Measurements from ENCODE around the gene RNF43. TPM values are rescaled to one million over a fixed set of nuclear protein-coding genes. Genes with fewer than 3 reads are reported as not detected.

The RNF43 gene
- total RNA-seq, 1 experiment from 2014 or later: 2.9 TPM

DNA sequence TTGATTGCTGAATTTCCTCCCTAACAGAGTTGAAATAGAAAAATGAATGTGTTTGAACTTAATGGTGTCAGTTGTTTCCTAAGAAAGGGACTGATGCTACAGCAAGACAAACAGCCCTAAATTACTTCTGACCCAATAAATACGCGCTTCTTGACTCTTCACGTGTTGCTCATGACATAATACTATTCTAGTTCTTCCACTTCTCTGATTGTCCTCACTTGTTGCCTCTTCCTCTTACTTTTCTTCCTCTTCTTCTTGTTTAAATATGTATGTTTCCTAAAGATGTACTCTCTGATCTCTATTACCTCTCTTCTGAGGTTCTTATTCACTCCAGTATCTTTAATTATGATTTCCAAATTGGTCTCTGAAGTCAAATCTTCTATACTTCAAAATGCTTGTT lies 32.4 kb downstream of the RNF43 start:
- intact Hi-C loops (cut with micrococcal nuclease; ENCODE audit: unreplicated experiment): no loop called here
- CTCF ChIA-PET: no interaction called here
- no peak overlapping the region for H3K4me3 Mint-ChIP-seq (ENCODE audit: low read depth, unreplicated experiment)
- no peaks in the 10 kb centered on the region for H3K36me3 Mint-ChIP-seq (ENCODE audit: insufficient read depth, unreplicated experiment)
- TF ChIP-seq, protein P1, sequence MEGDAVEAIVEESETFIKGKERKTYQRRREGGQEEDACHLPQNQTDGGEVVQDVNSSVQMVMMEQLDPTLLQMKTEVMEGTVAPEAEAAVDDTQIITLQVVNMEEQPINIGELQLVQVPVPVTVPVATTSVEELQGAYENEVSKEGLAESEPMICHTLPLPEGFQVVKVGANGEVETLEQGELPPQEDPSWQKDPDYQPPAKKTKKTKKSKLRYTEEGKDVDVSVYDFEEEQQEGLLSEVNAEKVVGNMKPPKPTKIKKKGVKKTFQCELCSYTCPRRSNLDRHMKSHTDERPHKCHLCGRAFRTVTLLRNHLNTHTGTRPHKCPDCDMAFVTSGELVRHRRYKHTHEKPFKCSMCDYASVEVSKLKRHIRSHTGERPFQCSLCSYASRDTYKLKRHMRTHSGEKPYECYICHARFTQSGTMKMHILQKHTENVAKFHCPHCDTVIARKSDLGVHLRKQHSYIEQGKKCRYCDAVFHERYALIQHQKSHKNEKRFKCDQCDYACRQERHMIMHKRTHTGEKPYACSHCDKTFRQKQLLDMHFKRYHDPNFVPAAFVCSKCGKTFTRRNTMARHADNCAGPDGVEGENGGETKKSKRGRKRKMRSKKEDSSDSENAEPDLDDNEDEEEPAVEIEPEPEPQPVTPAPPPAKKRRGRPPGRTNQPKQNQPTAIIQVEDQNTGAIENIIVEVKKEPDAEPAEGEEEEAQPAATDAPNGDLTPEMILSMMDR (IDR thresholded peaks at IDR 0.05; ENCODE audit: unreplicated experiment): no peak
- no TSS peak for BruUV-seq (replicated peaks)
- no peak overlapping the region for H3K27ac Mint-ChIP-seq (ENCODE audit: unreplicated experiment)
- no peaks in the 10 kb centered on the region for H3K27me3 Mint-ChIP-seq (ENCODE audit: unreplicated experiment)
- DNase-seq: no peak
- peaks cover 61% of the 10 kb centered on the region for H3K4me1 Mint-ChIP-seq (ENCODE audit: low read depth, unreplicated experiment)
- H3K9me3 Mint-ChIP-seq (ENCODE audit: low read depth, unreplicated experiment): no peaks in the 10 kb centered on the region

DNA sequence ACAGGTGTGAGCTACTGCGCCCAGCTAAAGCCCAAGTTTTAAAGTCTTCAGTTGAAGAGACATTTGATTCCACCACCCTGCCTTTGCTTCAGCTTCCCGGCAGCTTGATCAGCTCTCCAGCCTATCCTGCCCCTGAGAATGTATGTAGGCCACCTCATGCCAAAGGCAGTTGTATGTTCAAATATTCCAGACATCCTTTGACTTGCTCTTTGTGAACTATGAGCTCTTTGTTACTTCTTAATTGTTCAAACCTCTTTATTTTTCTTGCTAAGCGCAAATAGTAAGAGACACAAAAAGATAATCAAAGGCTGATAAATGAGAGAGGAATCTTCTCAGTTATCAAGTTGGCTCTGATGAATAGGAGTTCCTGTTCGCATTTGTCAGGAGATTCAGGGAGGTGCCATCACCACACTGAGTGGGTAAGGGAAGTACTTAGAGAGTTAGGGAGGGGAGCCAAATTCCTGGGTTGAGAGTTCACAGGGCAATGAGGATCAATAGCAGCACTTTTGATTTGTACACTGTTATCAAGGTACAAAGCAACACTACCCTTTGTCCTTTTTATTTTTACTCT lies 33.4 kb downstream of the RNF43 start:
- no TSS peak for BruUV-seq (replicated peaks)
- CTCF ChIA-PET: interaction anchor here (1.2 kb wide), 1 partner anchor 34 kb away, joined by 8 read pairs; the partner anchor contains the start of gene RNF43
- intact Hi-C loops (cut with micrococcal nuclease; ENCODE audit: unreplicated experiment): no loop called here
- Mint-ChIP-seq H3K4me3 (ENCODE audit: low read depth, unreplicated experiment) (no peak overlapping the region), H3K4me1 (ENCODE audit: low read depth, unreplicated experiment) (peaks cover 64% of the 10 kb centered on the region), H3K9me3 (ENCODE audit: low read depth, unreplicated experiment) (no peaks in the 10 kb centered on the region), H3K36me3 (ENCODE audit: insufficient read depth, unreplicated experiment) (no peaks in the 10 kb centered on the region), H3K27me3 (ENCODE audit: unreplicated experiment) (no peaks in the 10 kb centered on the region), H3K27ac (ENCODE audit: unreplicated experiment) (no peak overlapping the region)
- TF ChIP-seq, protein P1 (IDR thresholded peaks at IDR 0.05; ENCODE audit: unreplicated experiment): no peak
- DNase-seq: no peak

DNA sequence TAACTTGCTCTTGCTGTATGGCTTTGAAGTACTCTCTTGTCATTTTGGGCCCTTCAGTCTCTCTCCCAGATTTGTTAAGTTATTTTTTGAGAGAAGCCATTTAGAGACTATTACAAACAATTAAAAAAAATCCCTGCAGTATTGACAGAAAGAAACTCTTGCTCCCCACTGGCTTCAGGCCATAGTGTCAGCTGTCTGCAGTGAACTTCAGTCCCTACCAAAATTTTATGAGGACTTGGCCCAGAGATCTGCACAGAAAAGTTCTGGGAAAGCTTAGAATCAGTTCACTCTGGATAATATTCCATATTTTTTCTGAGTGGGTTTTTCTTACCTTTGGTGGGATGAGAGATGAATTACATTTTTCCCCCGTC lies 34.5 kb downstream of the RNF43 start:
- no peak for DNase-seq
- Mint-ChIP-seq H3K4me3 (ENCODE audit: low read depth, unreplicated experiment) (no peak overlapping the region), H3K27ac (ENCODE audit: unreplicated experiment) (no peak overlapping the region), H3K4me1 (ENCODE audit: low read depth, unreplicated experiment) (peaks cover 56% of the 10 kb centered on the region), H3K27me3 (ENCODE audit: unreplicated experiment) (no peaks in the 10 kb centered on the region), H3K9me3 (ENCODE audit: low read depth, unreplicated experiment) (no peaks in the 10 kb centered on the region), H3K36me3 (ENCODE audit: insufficient read depth, unreplicated experiment) (no peaks in the 10 kb centered on the region)
- intact Hi-C loops (cut with micrococcal nuclease; ENCODE audit: unreplicated experiment): no loop called here
- CTCF ChIA-PET: no interaction called here
- TF ChIP-seq, protein P1 (IDR thresholded peaks at IDR 0.05; ENCODE audit: unreplicated experiment): no peak
- BruUV-seq (replicated peaks): no TSS peak

DNA sequence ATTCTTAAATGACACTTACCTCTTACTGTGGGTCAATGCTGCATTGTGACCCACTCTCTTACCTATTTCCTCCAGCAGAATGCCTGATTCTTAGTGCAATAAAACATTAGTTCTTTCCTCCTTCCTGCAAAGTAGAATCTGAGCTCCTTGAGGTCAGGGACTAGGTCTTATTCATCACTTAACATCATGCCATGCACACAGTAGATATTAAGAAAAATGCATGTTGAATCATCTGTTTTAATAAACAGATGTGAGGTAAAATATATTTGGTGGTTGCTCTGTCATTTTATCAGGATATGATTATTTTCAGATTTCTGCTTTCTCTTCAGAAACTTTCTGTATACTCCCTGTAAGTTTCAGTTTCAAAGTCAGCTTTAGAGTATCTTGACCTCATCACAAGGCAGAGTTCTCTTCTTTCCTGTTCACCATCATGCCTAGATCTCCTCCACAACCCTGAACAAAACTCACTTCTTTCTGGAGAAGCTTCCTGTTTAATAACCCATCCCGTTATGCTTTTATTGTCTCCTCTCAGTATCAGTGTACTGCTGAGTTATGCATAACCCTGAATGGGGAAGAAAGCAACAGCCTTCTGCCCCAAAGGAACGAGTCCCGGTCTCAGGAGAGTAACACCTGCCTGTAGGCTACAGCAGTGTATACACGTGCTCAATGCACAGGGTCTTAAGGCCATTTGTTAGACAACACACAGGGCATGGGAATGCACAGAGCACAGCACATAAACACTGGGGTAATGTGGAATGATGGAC lies 35.0 kb downstream of the RNF43 start:
- TF ChIP-seq, protein P1 (IDR thresholded peaks at IDR 0.05; ENCODE audit: unreplicated experiment): no peak
- no peak overlapping the region for H3K4me3 Mint-ChIP-seq (ENCODE audit: low read depth, unreplicated experiment)
- H3K9me3 Mint-ChIP-seq (ENCODE audit: low read depth, unreplicated experiment): no peaks in the 10 kb centered on the region
- intact Hi-C loops (cut with micrococcal nuclease; ENCODE audit: unreplicated experiment): no loop called here
- no peak for DNase-seq
- H3K36me3 Mint-ChIP-seq (ENCODE audit: insufficient read depth, unreplicated experiment): peaks cover 3% of the 10 kb centered on the region
- BruUV-seq (replicated peaks): no TSS peak
- H3K27me3 Mint-ChIP-seq (ENCODE audit: unreplicated experiment): no peaks in the 10 kb centered on the region
- peaks cover 59% of the 10 kb centered on the region for H3K4me1 Mint-ChIP-seq (ENCODE audit: low read depth, unreplicated experiment)
- CTCF ChIA-PET: no interaction called here
- no peak overlapping the region for H3K27ac Mint-ChIP-seq (ENCODE audit: unreplicated experiment)

Data from Calu3 (cell line).